BJ (cell line): ENCODE data around the gene FAM20A. TPM values are rescaled to one million over a fixed set of nuclear protein-coding genes. Genes with fewer than 3 reads are reported as not detected.
"Not testable (repeated sequence)": the region's sequence is repeated elsewhere in the genome, so short reads cannot be mapped to it uniquely, and the experiment has no call there.

Experiments used
- CTCF ChIA-PET: fragments of 350-600 bp; formaldehyde crosslinking; extraction: SDS; loops from one replicate; lab custom pipeline; 2021; ENCODE audit warnings: antibody characterized with exemption, inconsistent platforms; lab: Yijun Ruan, JAX
- POLR2A ChIA-PET: fragments of 300-600 bp; sonication (Branson Sonifier 250); formaldehyde crosslinking; extraction: SDS; loops from one replicate; lab custom pipeline; 2021; ENCODE audit warnings: antibody characterized with exemption; lab: Charles Lee
- DNase-seq: peaks from one replicate; pipeline ENCODE4 v3.0.0-alpha.2; 2011; ENCODE audit warnings: low read depth
- H3K27me3 ChIP-seq: 2 replicates; pipeline ENCODE4 v1.6.0; 2011; ENCODE audit warnings: low read length; ENCODE audit not compliant: control insufficient read depth, insufficient read depth
- H3K36me3 ChIP-seq: 2 replicates; pipeline ENCODE4 v1.5.1; 2011; ENCODE audit warnings: low read length; ENCODE audit not compliant: control insufficient read depth, insufficient read depth
- H3K4me3 ChIP-seq: 2 replicates; pipeline ENCODE4 v1.5.1; 2011; ENCODE audit warnings: low read depth, mild to moderate bottlenecking, control low read depth, low read length
- CTCF ChIP-seq: IDR thresholded peaks from 2 replicates; pipeline ENCODE4 v1.5.1; 2011; ENCODE audit warnings: low read depth, mild to moderate bottlenecking, control low read depth, inconsistent platforms, low read length, moderate library complexity; ENCODE audit not compliant: insufficient read depth
- polyA plus RNA-seq: library from polyadenylated mRNA; depleted of rRNA; stranded (reverse); fragments of >200 nt; gene quantifications from 2 replicates; pipeline ENCODE4 v1.2.3, GENCODE V29; 2011

FAM20A gene
- polyA plus RNA-seq, 1 experiment: 24.1 TPM

GRCh38 chr17:68522266-68522665 lies 78.9 kb downstream of the FAM20A start:
- no peaks in the 10 kb centered on the region for H3K27me3 ChIP-seq
- no peak for TF ChIP-seq CTCF
- POLR2A ChIA-PET: no interaction called here
- CTCF ChIA-PET: no interaction called here
- no peak for DNase-seq
- H3K4me3 ChIP-seq: no peak overlapping the region
- peaks cover 13% of the 10 kb centered on the region for H3K36me3 ChIP-seq

GRCh38 chr17:68519911-68520310 lies 81.3 kb downstream of the FAM20A start:
- no peak for TF ChIP-seq CTCF
- POLR2A ChIA-PET: no interaction called here
- Histone ChIP-seq H3K36me3 (peaks cover 12% of the 10 kb centered on the region), H3K27me3 (no peaks in the 10 kb centered on the region), H3K4me3 (no peak overlapping the region)
- CTCF ChIA-PET: interaction anchor here (1.1 kb wide), 2 partner anchors 9 to 239 kb away, joined by 3 read pairs; no protein-coding TSS in a partner anchor
- DNase-seq: no peak

GRCh38 chr17:68519051-68519450 lies 82.1 kb downstream of the FAM20A start:
- CTCF ChIA-PET: interaction anchor here (1.1 kb wide), 2 partner anchors 10 to 240 kb away, joined by 3 read pairs; no protein-coding TSS in a partner anchor
- H3K27me3 ChIP-seq, DNase-seq, POLR2A ChIA-PET, H3K4me3 ChIP-seq: not testable (repeated sequence)
- peaks cover 12% of the 10 kb centered on the region for H3K36me3 ChIP-seq

GRCh38 chr17:68518063-68518815 lies 82.9 kb downstream of the FAM20A start:
- Histone ChIP-seq H3K4me3 (no peak overlapping the region), H3K27me3 (no peaks in the 10 kb centered on the region), H3K36me3 (peaks cover 10% of the 10 kb centered on the region)
- ChIA-PET CTCF (no interaction called here), POLR2A (no interaction called here)
- no peak for TF ChIP-seq CTCF
- no peak for DNase-seq

- H3K4me3 ChIP-seq, POLR2A ChIA-PET, H3K27me3 ChIP-seq, DNase-seq, CTCF ChIA-PET, H3K36me3 ChIP-seq: not testable (repeated sequence)
Observed at GRCh38 chr17:68517605-68518004, 83.6 kb downstream of the FAM20A start.

GRCh38 chr17:68516732-68517131 lies 84.4 kb downstream of the FAM20A start:
- H3K36me3 ChIP-seq: peaks cover 10% of the 10 kb centered on the region
- ChIA-PET POLR2A (no interaction called here), CTCF (no interaction called here)
- TF ChIP-seq CTCF: no peak
- no peak for DNase-seq
- H3K4me3 ChIP-seq: no peak overlapping the region
- H3K27me3 ChIP-seq: no peaks in the 10 kb centered on the region
